A673 (cell line): ENCODE data around the gene CLSTN1. TPM values are rescaled to one million over a fixed set of nuclear protein-coding genes. Genes with fewer than 3 reads are reported as not detected.

ENCODE experiments used
- BruUV-seq: library from RNA; stranded (reverse); fragments of 400-500 nt; replicated peaks from 2 replicates; lab custom pipeline; 2021; lab: Mats Ljungman, UMichigan
- CTCF ChIA-PET: fragments of 300-600 bp; sonication (Branson Sonifier 250); formaldehyde crosslinking; loops from one replicate; lab custom pipeline; 2022; ENCODE audit warnings: antibody characterized with exemption; lab: Charles Lee
- POLR2A ChIA-PET: fragments of 300-600 bp; sonication (Branson Sonifier 250); formaldehyde crosslinking; loops from one replicate; lab custom pipeline; 2022; ENCODE audit warnings: antibody characterized with exemption; ENCODE audit not compliant: low non-redundant PET; lab: Charles Lee
- DNase-seq: peaks from one replicate; pipeline ENCODE4 v3.0.0-alpha.2; 2015; ENCODE audit warnings: low spot score
- H3K27ac ChIP-seq: fragments of 200-600 bp; sonication (generic); 2 replicates; pipeline ENCODE4 v1.5.1; 2016; ENCODE audit warnings: mixed run types, low read depth, mild to moderate bottlenecking, mixed read lengths, antibody characterized with exemption, low read length; ENCODE audit not compliant: poor library complexity, severe bottlenecking
- H3K27me3 ChIP-seq: fragments of 200-600 bp; sonication (generic); replicated peaks from 2 replicates; pipeline ENCODE4 v1.6.1; 2017; ENCODE audit warnings: mixed run types, low read depth, mild to moderate bottlenecking, mixed read lengths, antibody characterized with exemption, low read length; ENCODE audit not compliant: insufficient read depth, poor library complexity
- H3K36me3 ChIP-seq: fragments of 200-600 bp; sonication (generic); 2 replicates; pipeline ENCODE4 v1.6.1; 2016; ENCODE audit warnings: mixed run types, mild to moderate bottlenecking, mixed read lengths, antibody characterized with exemption, low read length; ENCODE audit not compliant: insufficient read depth, poor library complexity, severe bottlenecking
- H3K4me1 ChIP-seq: fragments of 200-600 bp; sonication (generic); 2 replicates; pipeline ENCODE4 v1.6.1; 2017; ENCODE audit warnings: mixed run types, mild to moderate bottlenecking, mixed read lengths, antibody characterized with exemption, low read length; ENCODE audit not compliant: insufficient read depth, poor library complexity, severe bottlenecking
- H3K4me3 ChIP-seq: fragments of 200-600 bp; sonication (generic); 2 replicates; pipeline ENCODE4 v1.5.1; 2016; ENCODE audit warnings: low read depth, mixed run types, mild to moderate bottlenecking, mixed read lengths, low read length; ENCODE audit not compliant: poor library complexity, severe bottlenecking
- H3K9me3 ChIP-seq: fragments of 200-600 bp; sonication (generic); 2 replicates; pipeline ENCODE4 v1.6.1; 2016; ENCODE audit warnings: mixed run types, low read depth, mild to moderate bottlenecking, mixed read lengths, antibody characterized with exemption, low read length; ENCODE audit not compliant: poor library complexity, severe bottlenecking
- CTCF ChIP-seq: fragments of 300-800, 200-600 bp; sonication (generic); conservative IDR thresholded peaks from 2 replicates; pipeline ENCODE4 v1.5.1; 2017; ENCODE audit warnings: low read depth, mild to moderate bottlenecking, antibody characterized with exemption, low read length, moderate library complexity, mixed read lengths
- EZH2 ChIP-seq: fragments of 200-600 bp; sonication (generic); IDR thresholded peaks from 2 replicates; pipeline ENCODE4 v1.6.1; 2017; ENCODE audit warnings: borderline replicate concordance, low read depth, mild to moderate bottlenecking, mixed read lengths, antibody characterized with exemption, low read length; ENCODE audit not compliant: poor library complexity, severe bottlenecking
- intact Hi-C: fragments of 100-400 bp; cut with micrococcal nuclease; formaldehyde crosslinking; loops from one replicate; pipeline ENCODE4 v1.10.0; 2022; ENCODE audit not compliant: unreplicated experiment
- total RNA-seq: library from RNA; stranded (reverse); gene quantifications from 2 replicates; pipeline ENCODE4 v1.2.3, GENCODE V29; 2021

Gene CLSTN1
- total RNA-seq, 1 experiment from 2014 or later = 77.4 TPM

DNA sequence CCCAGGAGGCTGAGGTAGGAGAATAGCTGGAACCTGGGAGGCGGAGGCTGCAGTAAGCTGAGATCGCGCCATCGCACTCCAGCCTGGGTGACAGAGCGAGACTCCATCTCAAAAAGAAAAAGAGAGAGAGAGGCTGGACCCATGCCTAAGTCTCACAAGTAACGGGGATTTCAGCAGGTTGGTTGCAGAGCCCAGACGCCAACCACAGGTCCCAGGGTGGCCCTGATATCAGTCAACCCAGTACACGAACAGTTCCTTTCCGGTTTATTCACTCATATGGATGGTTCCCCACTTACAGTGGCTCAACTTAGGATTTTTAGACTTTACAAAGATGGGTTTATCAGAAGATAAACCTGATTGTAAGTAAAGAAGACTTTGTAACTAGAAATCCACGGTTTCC, 40.9 kb downstream of the CLSTN1 start:
- TF ChIP-seq CTCF (no peak), EZH2 (no peak)
- no peak overlapping the region for H3K4me3 ChIP-seq
- peaks cover 4% of the 10 kb centered on the region for H3K4me1 ChIP-seq
- ChIA-PET CTCF (no interaction called here), POLR2A (no interaction called here)
- H3K9me3 ChIP-seq = no peaks in the 10 kb centered on the region
- no peaks in the 10 kb centered on the region for H3K27me3 ChIP-seq
- no TSS peak for BruUV-seq
- H3K27ac ChIP-seq = no peak overlapping the region
- intact Hi-C loops = no loop called here
- H3K36me3 ChIP-seq = no peaks in the 10 kb centered on the region
- no peak for DNase-seq

DNA sequence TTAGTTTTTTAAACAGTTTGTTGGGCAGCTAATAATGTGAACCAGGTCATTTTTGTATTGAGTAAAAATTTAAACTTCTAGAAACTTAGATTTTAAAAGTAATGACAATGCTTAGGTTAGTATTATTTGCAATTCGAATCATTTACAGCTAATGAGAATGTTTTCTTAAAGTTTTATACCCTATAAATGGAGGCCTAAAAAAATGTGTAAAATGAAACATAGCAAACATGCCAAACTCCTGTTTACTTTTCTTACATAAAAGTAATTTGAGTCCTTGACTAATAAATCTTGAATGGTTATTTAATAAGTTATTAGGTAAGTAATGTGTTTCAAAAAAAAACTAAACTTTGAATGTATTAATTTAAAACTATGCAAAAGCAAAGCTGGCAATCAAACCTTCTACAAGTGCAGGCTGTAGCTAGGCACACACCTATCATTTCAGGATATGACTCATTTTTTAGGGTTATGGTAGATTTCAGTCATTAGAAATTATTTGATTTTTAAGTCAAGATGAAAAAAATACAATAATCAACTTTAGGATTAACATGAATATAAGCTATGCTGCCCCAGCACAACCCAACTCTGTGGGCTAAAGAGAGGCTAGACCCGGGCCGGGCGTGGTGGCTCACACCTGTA, 41.5 kb downstream of the CLSTN1 start:
- Histone ChIP-seq H3K4me3 (no peak overlapping the region), H3K9me3 (no peaks in the 10 kb centered on the region), H3K27me3 (no peaks in the 10 kb centered on the region), H3K4me1 (no peaks in the 10 kb centered on the region), H3K36me3 (no peaks in the 10 kb centered on the region), H3K27ac (no peak overlapping the region)
- intact Hi-C loops = no loop called here
- TF ChIP-seq CTCF (no peak), EZH2 (no peak)
- BruUV-seq = no TSS peak
- ChIA-PET CTCF (no interaction called here), POLR2A (no interaction called here)
- no peak for DNase-seq

DNA sequence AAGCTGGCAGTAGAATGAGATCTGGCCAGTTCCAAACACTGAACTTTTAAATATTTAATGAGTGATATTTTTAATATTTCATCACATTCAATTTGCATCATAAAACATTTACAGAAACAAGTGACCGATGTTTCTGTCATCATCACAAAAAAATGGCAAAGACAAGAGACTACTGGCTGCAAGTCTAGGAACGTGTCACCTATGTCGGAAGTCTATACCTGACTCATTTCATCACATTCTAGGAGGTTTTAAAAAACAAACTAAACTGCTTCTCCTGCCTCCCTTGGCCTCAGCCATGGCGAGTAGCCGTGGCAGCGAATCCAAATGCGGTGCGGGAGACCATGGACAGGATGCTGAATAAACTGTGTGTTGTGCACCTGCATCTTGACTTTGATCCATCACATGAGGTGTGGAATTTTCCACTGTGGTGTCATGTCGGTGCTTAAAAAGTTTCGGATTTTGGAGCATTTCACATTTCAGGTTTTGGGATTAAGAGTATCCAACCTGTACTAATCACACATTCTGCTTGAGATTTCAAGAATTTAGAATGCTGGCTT, 43.1 kb downstream of the CLSTN1 start:
- no TSS peak for BruUV-seq
- intact Hi-C loops = no loop called here
- ChIA-PET CTCF (no interaction called here), POLR2A (interaction anchor here (0.6 kb wide), 1 partner anchor 14 kb away, joined by 3 read pairs; no protein-coding TSS in a partner anchor)
- no peak for DNase-seq
- TF ChIP-seq CTCF (no peak), EZH2 (no peak)
- H3K27me3 ChIP-seq = no peaks in the 10 kb centered on the region
- peaks cover 12% of the 10 kb centered on the region for H3K4me1 ChIP-seq
- no peak overlapping the region for H3K4me3 ChIP-seq
- no peak overlapping the region for H3K27ac ChIP-seq
- no peaks in the 10 kb centered on the region for H3K36me3 ChIP-seq
- no peaks in the 10 kb centered on the region for H3K9me3 ChIP-seq
